Tibial nerve (tissue), 4 donors: ENCODE data around the gene CAMTA1. TPM values are rescaled to one million over a fixed set of nuclear protein-coding genes. Genes with fewer than 3 reads are reported as not detected.

ENCODE experiments used
- DNase-seq, 2 donors: peaks; one replicate each; pipeline ENCODE4 v3.0.0-alpha.2; 2019; ENCODE audit warnings: low spot score in 2 of 2
- H3K27ac ChIP-seq, 4 donors: fragments of 200-600 bp; sonication (generic) in 3 of 4; one replicate each; pipeline ENCODE4 v1.5.1; 2017 to 2019; ENCODE audit warnings: mild to moderate bottlenecking in 1 of 4
- H3K27me3 ChIP-seq, 2 donors: fragments of 200-600 bp; sonication (generic) in 1 of 2; one replicate each; pipeline versions ENCODE4 v1.5.1 to v1.6.0; 2017 to 2019
- H3K36me3 ChIP-seq, 3 donors: fragments of 200-600 bp; sonication (generic); one replicate each; pipeline ENCODE4 v1.5.1; 2018 to 2019
- H3K4me1 ChIP-seq, 4 donors: fragments of 200-600 bp; sonication (generic) in 3 of 4; one replicate each; pipeline ENCODE4 v1.5.1; 2017 to 2019
- H3K4me3 ChIP-seq, 4 donors: fragments of 200-600 bp; sonication (generic) in 3 of 4; one replicate each; pipeline ENCODE4 v1.5.1; 2017 to 2019; ENCODE audit warnings: mild to moderate bottlenecking in 1 of 4, moderate library complexity in 1 of 4
- H3K9me3 ChIP-seq, 4 donors: fragments of 200-600 bp; sonication (generic) in 3 of 4; one replicate each; pipeline ENCODE4 v1.5.1; 2017 to 2019
- CTCF ChIP-seq, 5 experiments: fragments of 200-600 bp in 3 of 5; fragments of 450-650 bp in 2 of 5; sonication (generic) in 3 of 5; IDR thresholded peaks; one replicate each; pipeline ENCODE4 v1.5.1; 2016 to 2019; ENCODE audit warnings: antibody characterized with exemption in 5 of 5, mild to moderate bottlenecking in 3 of 5, moderate library complexity in 2 of 5
- EP300 ChIP-seq, 2 donors: sonication (generic); formaldehyde crosslinking; IDR thresholded peaks; one replicate each; pipeline ENCODE4 v1.6.1; 2017; ENCODE audit warnings: antibody characterized with exemption in 2 of 2, mild to moderate bottlenecking in 1 of 2
- POLR2A ChIP-seq, 2 donors: fragments of 450-650 bp; IDR thresholded peaks; one replicate each; pipeline ENCODE4 v1.6.1; 2017; ENCODE audit warnings: antibody characterized with exemption in 2 of 2, mild to moderate bottlenecking in 2 of 2, moderate library complexity in 2 of 2
- WGBS, 2 donors: methylation state at CpG; one replicate each; pipeline ENCODE4 v1.1.5; 2018; 5-methylcytosine and 5-hydroxymethylcytosine counted together
- total RNA-seq, 4 donors: library from RNA; depleted of rRNA; stranded (reverse); fragments of >200 nt; gene quantifications; one replicate each; pipeline ENCODE4 v1.1.0, GENCODE V29; 2016

Gene CAMTA1
- total RNA-seq, 4 donors from 2014 or later: 41.8 to 104 (median 87.2) TPM

DNA sequence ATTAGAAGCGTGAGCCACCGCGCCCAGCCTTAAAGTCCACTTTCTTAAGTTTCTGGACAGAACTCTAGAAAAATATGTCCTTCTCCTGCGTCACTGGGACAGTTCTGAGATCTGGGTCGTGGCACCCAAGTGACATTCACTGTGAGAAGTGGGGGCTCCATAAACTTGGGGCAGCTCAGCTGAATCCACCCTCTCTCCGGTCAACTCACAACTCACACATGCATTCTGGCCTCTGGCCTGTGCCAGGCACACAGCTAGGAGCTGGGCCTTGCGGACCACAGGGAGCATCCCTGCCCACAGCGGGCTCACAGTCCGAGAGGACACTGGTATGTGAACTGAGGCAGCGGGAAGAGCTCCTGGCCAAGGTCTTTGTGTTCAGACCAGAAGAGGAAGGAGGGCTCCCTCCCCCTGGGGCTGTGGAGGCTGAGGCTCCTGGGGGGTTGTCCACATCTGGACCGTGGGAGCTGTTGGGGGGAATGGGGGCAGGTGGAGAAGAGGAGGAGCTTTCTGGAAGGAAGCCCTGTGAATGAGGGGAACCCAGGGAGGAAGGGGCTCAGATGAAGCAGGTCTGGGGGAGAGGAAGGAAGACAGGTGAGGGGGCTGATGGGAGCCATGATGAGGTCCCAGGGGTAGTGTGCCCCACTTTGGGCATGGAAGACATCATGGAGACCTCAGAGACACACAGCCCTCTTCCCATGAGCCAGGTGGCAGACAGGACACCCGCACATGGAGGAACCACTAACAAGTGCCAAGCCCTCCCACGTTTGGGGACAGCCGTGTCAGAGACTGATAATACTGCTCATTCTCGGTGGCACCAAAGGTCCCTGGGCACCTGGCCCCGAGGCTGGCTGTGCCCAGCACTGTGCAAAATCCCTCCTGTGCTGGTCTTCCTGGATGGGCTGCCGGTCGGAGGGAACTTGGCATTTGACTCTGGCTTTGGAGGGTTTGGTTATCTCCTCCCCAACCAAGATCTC, 794.9 kb downstream of the CAMTA1 start:
- H3K27me3 ChIP-seq: no peaks in the 10 kb centered on the region
- no peak overlapping the region for H3K4me3 ChIP-seq
- peak in 1 of 2 donors; percentile 6 for DNase-seq
- H3K36me3 ChIP-seq: no peaks in the 10 kb centered on the region
- H3K27ac ChIP-seq: no peak overlapping the region
- TF ChIP-seq EP300 (IDR thresholded peaks at IDR 0.05): no peak
- TF ChIP-seq POLR2A (IDR thresholded peaks at IDR 0.05): no peak
- TF ChIP-seq CTCF (IDR thresholded peaks at IDR 0.05): no peak
- whole genome bisulfite sequencing, 2 donors: 90 to 94% methylated on average over 13 to 18 of the region's 18 CpGs
- H3K4me1 ChIP-seq: peaks cover 0 to 17% (median 2%) of the 10 kb centered on the region in 4 donors
- no peaks in the 10 kb centered on the region for H3K9me3 ChIP-seq

- H3K4me3 ChIP-seq: no peak overlapping the region
- peaks cover 0 to 17% (median 2%) of the 10 kb centered on the region in 4 donors for H3K4me1 ChIP-seq
- DNase-seq: no peak
- H3K9me3 ChIP-seq: no peaks in the 10 kb centered on the region
- no peaks in the 10 kb centered on the region for H3K36me3 ChIP-seq
- 58 to 59% methylated on average over 18 of the region's 18 CpGs for WGBS, 2 donors
- H3K27me3 ChIP-seq: no peaks in the 10 kb centered on the region
- TF ChIP-seq EP300 (IDR thresholded peaks at IDR 0.05): no peak
- TF ChIP-seq POLR2A (IDR thresholded peaks at IDR 0.05): no peak
- TF ChIP-seq CTCF (IDR thresholded peaks at IDR 0.05): no peak
- no peak overlapping the region for H3K27ac ChIP-seq
These were observed 795.9 kb downstream of the CAMTA1 start for GRCh38 chr1:7580923-7581753.

GRCh38 chr1:7581754-7582459, 796.7 kb downstream of the CAMTA1 start:
- no peak for DNase-seq
- no peak overlapping the region for H3K27ac ChIP-seq
- TF ChIP-seq CTCF (IDR thresholded peaks at IDR 0.05) (no peak), EP300 (IDR thresholded peaks at IDR 0.05) (no peak), POLR2A (IDR thresholded peaks at IDR 0.05) (no peak)
- no peaks in the 10 kb centered on the region for H3K36me3 ChIP-seq
- H3K4me3 ChIP-seq: no peak overlapping the region
- WGBS, 2 donors: 59 to 73% methylated on average over 13 of the region's 13 CpGs
- H3K4me1 ChIP-seq: peaks cover 0 to 17% (median 2%) of the 10 kb centered on the region in 4 donors
- H3K9me3 ChIP-seq: no peaks in the 10 kb centered on the region
- no peaks in the 10 kb centered on the region for H3K27me3 ChIP-seq

- no peak for DNase-seq
- H3K4me3 ChIP-seq: no peak overlapping the region
- H3K27me3 ChIP-seq: no peaks in the 10 kb centered on the region
- peaks cover 0 to 17% (median 2%) of the 10 kb centered on the region in 4 donors for H3K4me1 ChIP-seq
- no peaks in the 10 kb centered on the region for H3K9me3 ChIP-seq
- no peaks in the 10 kb centered on the region for H3K36me3 ChIP-seq
- TF ChIP-seq CTCF (IDR thresholded peaks at IDR 0.05) (no peak), POLR2A (IDR thresholded peaks at IDR 0.05) (no peak), EP300 (IDR thresholded peaks at IDR 0.05) (no peak)
- H3K27ac ChIP-seq: no peak overlapping the region
- 85 to 93% methylated on average over 4 of the region's 4 CpGs for WGBS, 2 donors
These were observed 797.3 kb downstream of the CAMTA1 start for GRCh38 chr1:7582460-7582972.
